Measurements from ENCODE around the gene SLC25A1.

- TF ChIP-seq CTCF (IDR thresholded peaks at IDR 0.05; ENCODE audit: insufficient read depth, low read depth, low read length) (no peak), EZH2 (IDR thresholded peaks at IDR 0.05; ENCODE audit: insufficient read depth, low read length) (no peak)
Measured at GRCh38 chr22:19180740-19181410, 2.3 kb upstream of the SLC25A1 start.
